Vagina (tissue), 2 donors: ENCODE results near the gene DLG2. TPM values are rescaled to one million over a fixed set of nuclear protein-coding genes. Genes with fewer than 3 reads are reported as not detected.

Source experiments
- DNase-seq, 2 donors: peaks; one replicate each; pipeline ENCODE4 v3.0.0-alpha.2; 2017; ENCODE audit errors: extremely low spot score in 2 of 2
- H3K27ac ChIP-seq: fragments of 200-600 bp; sonication (generic); one replicate; pipeline ENCODE4 v1.5.1; 2019
- H3K27me3 ChIP-seq: fragments of 200-600 bp; sonication (generic); one replicate; pipeline ENCODE4 v1.5.1; 2019
- H3K36me3 ChIP-seq, 2 donors: fragments of 200-600 bp; sonication (generic); one replicate each; pipeline ENCODE4 v1.5.1; 2017 to 2019
- H3K4me1 ChIP-seq: fragments of 200-600 bp; sonication (generic); one replicate; pipeline ENCODE4 v1.5.1; 2019
- H3K4me3 ChIP-seq, 2 donors: fragments of 200-600 bp; sonication (generic); 1 replicate in 1 of 2; 2 replicates in 1 of 2; pipeline ENCODE4 v1.5.1; 2016 to 2019
- H3K9me3 ChIP-seq: fragments of 200-600 bp; sonication (generic); one replicate; pipeline ENCODE4 v1.5.1; 2019
- CTCF ChIP-seq, 3 experiments: fragments of 450-650 bp in 2 of 3; fragments of 200-600 bp in 1 of 3; sonication (generic) in 1 of 3; IDR thresholded peaks; one replicate each; pipeline ENCODE4 v1.5.1; 2017 to 2019; ENCODE audit warnings: antibody characterized with exemption in 3 of 3, mild to moderate bottlenecking in 2 of 3, moderate library complexity in 2 of 3
- POLR2A ChIP-seq, 2 donors: fragments of 450-650 bp; IDR thresholded peaks; one replicate each; pipeline ENCODE4 v1.6.1; 2017; ENCODE audit warnings: antibody characterized with exemption in 2 of 2, mild to moderate bottlenecking in 2 of 2, moderate library complexity in 2 of 2
- POLR2AphosphoS5 ChIP-seq, 2 donors: sonication (generic); formaldehyde crosslinking; IDR thresholded peaks; one replicate each; pipeline ENCODE4 v1.9.0; 2017; ENCODE audit warnings: antibody characterized with exemption in 2 of 2, mild to moderate bottlenecking in 2 of 2, low read depth in 1 of 2; ENCODE audit not compliant: insufficient read depth in 1 of 2
- intact Hi-C: fragments of 100-400 bp; cut with DNase I; formaldehyde crosslinking; loops from one replicate; pipeline ENCODE4 v1.15.1; 2023
- total RNA-seq: library from RNA; depleted of rRNA; stranded (reverse); fragments of >200 nt; gene quantifications from one replicate; pipeline ENCODE4 v1.2.3, GENCODE V29; 2016

DLG2 gene
- total RNA-seq, 1 donor from 2014 or later: 10.1 TPM

GRCh38 chr11:84660257-84660977, 966.7 kb downstream of the DLG2 start:
- Histone ChIP-seq H3K4me3 (no peak overlapping the region), H3K4me1 (no peaks in the 10 kb centered on the region), H3K27ac (no peak overlapping the region), H3K27me3 (no peaks in the 10 kb centered on the region), H3K9me3 (no peaks in the 10 kb centered on the region), H3K36me3 (no peaks in the 10 kb centered on the region)
- DNase-seq: no peak
- TF ChIP-seq POLR2AphosphoS5 (IDR thresholded peaks at IDR 0.05; ENCODE audit: insufficient read depth in 1 of 2, low read depth in 1 of 2) (no peak), POLR2A (IDR thresholded peaks at IDR 0.05) (no peak), CTCF (IDR thresholded peaks at IDR 0.05) (no peak)
- intact Hi-C loops: no loop called here

GRCh38 chr11:84655712-84656111, 971.4 kb downstream of the DLG2 start:
- Histone ChIP-seq H3K4me3 (no peak overlapping the region), H3K4me1 (no peaks in the 10 kb centered on the region), H3K27me3 (no peaks in the 10 kb centered on the region), H3K36me3 (no peaks in the 10 kb centered on the region), H3K27ac (no peak overlapping the region), H3K9me3 (no peaks in the 10 kb centered on the region)
- TF ChIP-seq CTCF (IDR thresholded peaks at IDR 0.05) (no peak), POLR2A (IDR thresholded peaks at IDR 0.05) (no peak), POLR2AphosphoS5 (IDR thresholded peaks at IDR 0.05; ENCODE audit: insufficient read depth in 1 of 2, low read depth in 1 of 2) (no peak)
- intact Hi-C loops: no loop called here
- DNase-seq: no peak

GRCh38 chr11:84648471-84648870, 978.7 kb downstream of the DLG2 start:
- intact Hi-C loops: no loop called here
- Histone ChIP-seq H3K4me1 (no peaks in the 10 kb centered on the region), H3K4me3 (no peak overlapping the region), H3K27ac (no peak overlapping the region), H3K9me3 (no peaks in the 10 kb centered on the region), H3K36me3 (no peaks in the 10 kb centered on the region), H3K27me3 (no peaks in the 10 kb centered on the region)
- TF ChIP-seq CTCF (IDR thresholded peaks at IDR 0.05) (no peak), POLR2A (IDR thresholded peaks at IDR 0.05) (no peak), POLR2AphosphoS5 (IDR thresholded peaks at IDR 0.05; ENCODE audit: insufficient read depth in 1 of 2, low read depth in 1 of 2) (no peak)
- no peak for DNase-seq

GRCh38 chr11:84645988-84646694, 981.0 kb downstream of the DLG2 start:
- no peaks in the 10 kb centered on the region for H3K36me3 ChIP-seq
- no peaks in the 10 kb centered on the region for H3K4me1 ChIP-seq
- DNase-seq: no peak
- intact Hi-C loops: no loop called here
- TF ChIP-seq POLR2A (IDR thresholded peaks at IDR 0.05) (no peak), CTCF (IDR thresholded peaks at IDR 0.05) (no peak)
- no peaks in the 10 kb centered on the region for H3K27me3 ChIP-seq
- no peaks in the 10 kb centered on the region for H3K9me3 ChIP-seq
- no peak overlapping the region for H3K4me3 ChIP-seq
- H3K27ac ChIP-seq: no peak overlapping the region

GRCh38 chr11:84642500-84642899, 984.6 kb downstream of the DLG2 start:
- Histone ChIP-seq H3K4me1 (no peaks in the 10 kb centered on the region), H3K27me3 (no peaks in the 10 kb centered on the region), H3K36me3 (no peaks in the 10 kb centered on the region), H3K9me3 (no peaks in the 10 kb centered on the region), H3K4me3 (no peak overlapping the region), H3K27ac (no peak overlapping the region)
- intact Hi-C loops: no loop called here
- no peak for DNase-seq
- TF ChIP-seq CTCF (IDR thresholded peaks at IDR 0.05) (no peak), POLR2AphosphoS5 (IDR thresholded peaks at IDR 0.05; ENCODE audit: insufficient read depth in 1 of 2, low read depth in 1 of 2) (no peak), POLR2A (IDR thresholded peaks at IDR 0.05) (no peak)
